ENCODE data around the gene PPAT. TPM values are rescaled to one million over a fixed set of nuclear protein-coding genes. Genes with fewer than 3 reads are reported as not detected.
A peak's percentile ranks its signal among the peaks of the same experiment; 100 is the strongest.

The PPAT gene
- 39.5 TPM for polyA plus RNA-seq (2012; ENCODE audit: insufficient read length, low read depth)

- TF ChIP-seq POLR2AphosphoS5 (IDR thresholded peaks at IDR 0.05; ENCODE audit: low read depth, low read length) = peak; percentile 91
- peak; percentile 78; the same call in 1 of the 2 replicates for TF ChIP-seq SIN3A (IDR thresholded peaks at IDR 0.05; ENCODE audit: borderline replicate concordance, insufficient read depth, low read length)
- peak; percentile 59 for TF ChIP-seq FOXP2 (optimal IDR thresholded peaks at IDR 0.05; ENCODE audit: borderline replicate concordance, extremely low read depth, extremely low read length, insufficient read depth)
- TF ChIP-seq REST (IDR thresholded peaks at IDR 0.05; ENCODE audit: insufficient read depth in 1 of 2, low read depth in 2 of 2, low read length in 2 of 2) = no peak
- TF ChIP-seq TAF1 (IDR thresholded peaks at IDR 0.05; ENCODE audit: borderline replicate concordance, insufficient read depth, low read length) = peak; percentile 74; the same call in 1 of the 2 replicates
Measured at GRCh38 chr4:56435140-56435926, at the start of gene PPAT. TSS of gene PPAT (minus strand) at chr4:56435615. CDS start at chr4:56435477, 138 bp downstream.

GRCh38 chr4:56480691-56481090 lies 45.3 kb upstream of the PPAT start:
- no peak for TF ChIP-seq SIN3A (IDR thresholded peaks at IDR 0.05; ENCODE audit: borderline replicate concordance, insufficient read depth, low read length)
- TF ChIP-seq REST (IDR thresholded peaks at IDR 0.05; ENCODE audit: insufficient read depth in 1 of 2, low read depth in 2 of 2, low read length in 2 of 2) = no peak
- TF ChIP-seq TAF1 (IDR thresholded peaks at IDR 0.05; ENCODE audit: borderline replicate concordance, insufficient read depth, low read length) = no peak
- TF ChIP-seq FOXP2 (optimal IDR thresholded peaks at IDR 0.05; ENCODE audit: borderline replicate concordance, extremely low read depth, extremely low read length, insufficient read depth) = no peak
- no peak for TF ChIP-seq POLR2AphosphoS5 (IDR thresholded peaks at IDR 0.05; ENCODE audit: low read depth, low read length)

GRCh38 chr4:56477192-56477702 lies 41.8 kb upstream of the PPAT start:
- no peak for TF ChIP-seq TAF1 (IDR thresholded peaks at IDR 0.05; ENCODE audit: borderline replicate concordance, insufficient read depth, low read length)
- no peak for TF ChIP-seq SIN3A (IDR thresholded peaks at IDR 0.05; ENCODE audit: borderline replicate concordance, insufficient read depth, low read length)
- no peak for TF ChIP-seq REST (IDR thresholded peaks at IDR 0.05; ENCODE audit: insufficient read depth in 1 of 2, low read depth in 2 of 2, low read length in 2 of 2)
- TF ChIP-seq FOXP2 (optimal IDR thresholded peaks at IDR 0.05; ENCODE audit: borderline replicate concordance, extremely low read depth, extremely low read length, insufficient read depth) = no peak
- no peak for TF ChIP-seq POLR2AphosphoS5 (IDR thresholded peaks at IDR 0.05; ENCODE audit: low read depth, low read length)

GRCh38 chr4:56475917-56476316 lies 40.5 kb upstream of the PPAT start:
- no peak for TF ChIP-seq TAF1 (IDR thresholded peaks at IDR 0.05; ENCODE audit: borderline replicate concordance, insufficient read depth, low read length)
- TF ChIP-seq POLR2AphosphoS5 (IDR thresholded peaks at IDR 0.05; ENCODE audit: low read depth, low read length) = no peak
- TF ChIP-seq FOXP2 (optimal IDR thresholded peaks at IDR 0.05; ENCODE audit: borderline replicate concordance, extremely low read depth, extremely low read length, insufficient read depth) = no peak
- TF ChIP-seq SIN3A (IDR thresholded peaks at IDR 0.05; ENCODE audit: borderline replicate concordance, insufficient read depth, low read length) = no peak
- TF ChIP-seq REST (IDR thresholded peaks at IDR 0.05; ENCODE audit: insufficient read depth in 1 of 2, low read depth in 2 of 2, low read length in 2 of 2) = no peak
